ENCODE measurements around the gene EXOC4.

The EXOC4 gene

DNA sequence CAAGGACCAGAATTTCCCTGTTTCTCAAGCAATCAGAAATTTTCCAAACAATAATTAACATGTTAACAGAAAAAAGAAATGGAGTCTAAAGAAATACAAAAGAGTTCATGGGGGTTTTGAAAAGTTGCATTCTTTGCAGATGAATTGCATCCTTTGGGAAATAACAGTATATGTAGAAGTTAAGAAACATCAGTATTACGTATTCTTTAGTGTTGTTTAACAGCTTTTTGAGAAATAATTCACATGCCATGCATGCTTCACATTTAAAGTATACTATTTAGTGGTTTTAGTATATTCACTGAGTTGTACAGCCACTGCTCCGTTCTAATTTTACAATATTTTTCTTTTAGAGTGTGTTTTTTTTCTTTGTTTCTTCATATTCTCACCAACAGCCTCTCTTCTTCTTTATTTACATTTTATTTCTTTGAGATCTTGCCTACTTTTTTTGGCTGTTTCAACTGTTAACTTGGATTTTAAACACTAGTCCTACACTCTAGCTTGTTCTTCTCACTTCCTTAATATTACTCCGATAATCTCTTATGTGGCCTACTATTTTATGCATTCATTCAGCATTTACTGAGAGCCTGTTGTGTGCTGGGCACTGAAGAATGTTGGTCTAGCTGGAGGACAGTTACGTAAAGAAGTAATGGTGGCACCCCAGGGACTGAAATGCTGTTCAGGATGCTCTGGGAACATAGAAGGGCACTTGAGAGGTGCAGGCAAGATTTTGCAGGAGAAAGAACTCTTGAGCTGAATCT, 330.1 kb downstream of the EXOC4 start:
- DNase-seq, result no peak

- no peak for DNase-seq
These were observed 330.8 kb downstream of the EXOC4 start for GRCh38 chr7:133583545-133584171.

- DNase-seq, result no peak
These were observed 332.2 kb downstream of the EXOC4 start for GRCh38 chr7:133584956-133585668.

- DNase-seq, result no peak
These were observed 333.4 kb downstream of the EXOC4 start for GRCh38 chr7:133586253-133586652.

- no peak for DNase-seq
These were observed 335.0 kb downstream of the EXOC4 start for GRCh38 chr7:133587903-133588302.

GRCh38 chr7:133590795-133591194, 337.9 kb downstream of the EXOC4 start:
- no peak for DNase-seq

DNA sequence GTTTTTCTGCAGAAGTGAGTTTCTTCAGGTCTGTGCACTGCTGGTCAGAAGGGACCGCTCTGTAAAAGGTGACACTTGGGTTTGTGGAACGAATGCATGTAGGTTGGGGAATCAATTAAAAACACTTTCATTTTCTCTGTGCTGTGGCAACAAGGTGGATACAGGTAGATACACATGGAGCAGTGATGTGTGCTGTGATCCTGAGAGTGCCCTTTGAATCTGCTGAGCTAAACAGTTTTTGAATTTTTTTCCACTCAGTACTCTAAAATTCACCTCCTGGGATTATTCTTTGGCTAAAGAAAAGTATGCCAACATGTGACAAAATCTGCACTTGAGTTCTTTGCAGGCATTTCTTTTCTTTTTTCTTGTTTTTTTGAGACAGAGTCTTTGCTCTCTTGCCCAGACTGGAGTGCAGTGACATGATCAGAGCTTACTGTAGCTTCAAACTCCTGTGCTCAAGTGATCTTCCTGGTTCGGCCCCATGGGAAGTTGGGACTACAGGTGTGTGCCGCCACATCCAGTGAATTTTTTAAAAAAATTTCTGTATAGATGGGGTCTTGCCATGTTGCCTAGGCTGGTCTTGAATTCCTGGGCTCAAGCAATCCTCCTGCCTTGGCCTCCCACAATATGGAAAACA, 338.9 kb downstream of the EXOC4 start:
- no peak for DNase-seq

- no peak for DNase-seq
These were observed 340.7 kb downstream of the EXOC4 start for GRCh38 chr7:133593561-133593960.

GRCh38 chr7:133601617-133602016, 348.7 kb downstream of the EXOC4 start:
- DNase-seq, result no peak

DNA sequence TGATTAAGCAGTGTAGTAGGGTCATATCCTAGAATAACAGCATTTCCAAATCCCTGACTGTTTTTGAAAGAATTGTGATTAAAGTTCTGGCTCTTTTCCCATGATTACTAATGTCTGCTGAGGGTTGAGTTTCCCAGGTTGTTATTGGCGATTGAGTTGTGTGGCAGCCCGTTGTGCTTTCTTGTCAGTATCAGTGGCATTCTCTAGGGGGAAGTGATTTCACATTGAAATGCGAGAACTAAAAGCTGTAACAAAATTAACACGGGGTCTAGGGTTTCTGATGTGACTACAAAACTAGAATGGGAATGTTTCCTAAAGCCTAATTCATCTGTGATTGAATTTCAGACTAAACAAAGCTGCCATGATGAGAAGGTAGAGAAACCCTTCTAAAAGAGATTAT, 349.4 kb downstream of the EXOC4 start:
- DNase-seq, result no peak

- no peak for DNase-seq
These were observed 354.1 kb downstream of the EXOC4 start for GRCh38 chr7:133606991-133607390.

GRCh38 chr7:133609806-133610205, 356.9 kb downstream of the EXOC4 start:
- DNase-seq, result no peak

DNA sequence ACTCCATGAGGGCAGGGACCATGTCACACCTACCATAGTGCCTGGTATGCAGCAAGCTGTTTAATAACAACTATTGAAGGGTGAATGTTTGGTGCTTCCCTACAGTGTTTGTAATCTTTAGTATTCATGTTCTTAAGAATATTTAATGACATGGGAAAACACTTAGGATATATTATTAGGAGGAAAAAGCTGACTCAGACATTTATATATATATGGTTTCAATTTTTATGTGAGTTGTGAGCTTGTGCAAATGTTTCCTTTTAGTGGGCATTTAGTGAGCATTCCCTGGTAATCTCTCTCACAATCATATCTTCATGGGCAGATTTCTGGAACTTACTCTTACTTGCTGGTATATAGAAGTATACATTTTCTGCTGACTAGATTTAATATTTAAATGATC, 359.1 kb downstream of the EXOC4 start:
- DNase-seq, result no peak

- DNase-seq, result no peak
These were observed 360.4 kb downstream of the EXOC4 start for GRCh38 chr7:133613250-133613790.

DNA sequence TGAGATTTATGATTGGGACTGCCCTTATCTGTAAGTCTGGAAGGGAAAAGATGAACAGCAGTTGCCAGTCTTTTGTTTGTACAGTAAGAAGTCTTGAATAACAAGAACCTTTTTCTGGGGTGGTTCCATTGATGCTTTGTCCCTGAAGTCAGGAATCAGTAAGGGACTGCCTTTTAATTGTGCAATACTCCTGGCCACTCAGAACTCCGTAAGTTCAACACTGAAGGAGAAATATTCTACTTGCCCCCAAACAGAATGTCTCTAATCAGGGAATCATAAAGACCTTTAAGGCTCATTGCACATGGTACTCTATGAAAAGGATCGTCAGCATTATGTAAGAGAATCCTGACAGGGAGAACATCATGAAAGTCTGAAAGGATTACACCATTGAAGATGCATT, 361.4 kb downstream of the EXOC4 start:
- DNase-seq, result no peak

DNA sequence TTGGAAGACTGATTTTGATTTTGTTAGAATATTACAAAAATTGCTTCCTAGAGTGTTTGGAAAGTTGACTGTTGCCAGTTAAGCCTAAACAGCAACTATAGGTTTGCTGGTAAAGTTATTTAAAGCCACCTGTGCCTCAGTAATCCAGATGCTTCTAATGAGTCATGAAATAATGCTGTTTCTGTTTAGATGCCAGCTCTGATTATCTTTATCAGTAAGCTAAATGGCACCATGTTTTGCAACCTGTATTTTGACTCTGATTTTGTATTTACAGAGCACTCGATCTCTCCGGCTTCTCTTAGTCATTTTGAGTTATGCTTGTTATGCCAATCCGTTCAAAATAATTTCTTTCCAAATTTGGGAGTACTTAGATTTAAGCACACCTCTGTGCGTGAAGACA, 366.1 kb downstream of the EXOC4 start:
- no peak for DNase-seq

GRCh38 chr7:133619491-133619890, 366.6 kb downstream of the EXOC4 start:
- no peak for DNase-seq

DNA sequence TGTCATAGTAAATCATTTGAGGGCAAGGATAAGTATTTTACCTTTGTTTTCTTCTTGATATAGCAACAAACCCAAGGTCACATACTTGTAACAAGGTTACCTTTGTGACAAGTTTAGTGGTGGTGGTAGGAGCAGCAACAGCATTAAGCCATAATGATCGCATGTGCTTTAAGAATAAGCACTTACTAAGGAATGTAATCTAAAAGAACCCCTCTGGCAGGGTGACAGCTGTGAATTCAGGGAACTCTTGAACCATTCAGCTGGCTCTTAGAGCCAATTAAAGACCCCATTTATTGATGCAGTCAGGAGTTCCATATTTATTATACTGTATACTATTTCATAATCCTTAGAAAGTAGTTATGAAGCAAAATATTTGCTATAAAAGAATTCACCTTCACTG, 370.8 kb downstream of the EXOC4 start:
- DNase-seq, result no peak

DNA sequence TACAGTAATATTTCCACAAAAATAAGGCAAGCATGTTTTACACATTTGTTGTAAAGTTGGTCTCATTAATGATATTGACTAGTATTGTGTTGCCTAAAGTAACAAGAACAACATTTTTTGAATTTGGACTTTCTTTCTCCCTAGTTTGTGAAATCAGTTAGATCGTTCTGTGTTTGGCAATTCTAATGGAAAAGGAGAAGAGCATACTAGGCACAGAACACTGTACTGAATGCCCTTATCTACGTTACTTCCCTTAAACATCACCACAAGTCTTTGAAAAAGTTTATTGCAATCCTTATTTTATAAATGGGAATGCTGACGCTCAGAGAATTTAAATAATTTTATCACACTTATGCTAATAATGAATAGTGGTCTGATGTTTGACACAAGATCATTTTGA, 372.2 kb downstream of the EXOC4 start:
- DNase-seq, result no peak

- no peak for DNase-seq
These were observed 376.8 kb downstream of the EXOC4 start for GRCh38 chr7:133629701-133630100.

- no peak for DNase-seq
These were observed 380.2 kb downstream of the EXOC4 start for GRCh38 chr7:133633055-133633454.

DNA sequence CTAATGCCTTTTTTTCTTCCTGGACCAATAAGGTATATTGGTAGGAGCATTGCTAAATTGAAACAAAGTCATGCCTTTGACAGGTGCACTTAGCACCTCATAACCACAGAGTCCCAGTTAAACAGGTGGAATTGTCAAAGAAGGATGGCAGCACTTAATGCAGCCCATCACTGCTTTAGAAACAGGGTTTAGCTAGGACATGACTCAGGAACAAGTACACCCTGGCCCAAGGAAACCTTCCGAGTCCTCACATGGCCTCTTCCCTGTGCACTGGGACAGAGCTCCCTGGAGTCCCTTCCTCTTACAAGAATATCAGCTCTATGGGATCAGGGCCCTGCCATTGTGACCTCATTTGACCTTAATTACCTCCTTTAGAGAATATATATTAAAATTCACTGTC, 382.7 kb downstream of the EXOC4 start:
- DNase-seq, result no peak

GRCh38 chr7:133638857-133639256, 386.0 kb downstream of the EXOC4 start:
- DNase-seq, result no peak

All from CD4-positive, alpha-beta T cell treated with Interleukin-21 for 1 hour (primary cell).